GM21515 (cell line): ENCODE data around the gene CDH4.

Experiments used
- ATAC-seq: cut with Tn5 transposase; IDR thresholded peaks from one replicate; pipeline ENCODE4 v1.9.1; 2021; ENCODE audit not compliant: unreplicated experiment

CDH4 gene

DNA sequence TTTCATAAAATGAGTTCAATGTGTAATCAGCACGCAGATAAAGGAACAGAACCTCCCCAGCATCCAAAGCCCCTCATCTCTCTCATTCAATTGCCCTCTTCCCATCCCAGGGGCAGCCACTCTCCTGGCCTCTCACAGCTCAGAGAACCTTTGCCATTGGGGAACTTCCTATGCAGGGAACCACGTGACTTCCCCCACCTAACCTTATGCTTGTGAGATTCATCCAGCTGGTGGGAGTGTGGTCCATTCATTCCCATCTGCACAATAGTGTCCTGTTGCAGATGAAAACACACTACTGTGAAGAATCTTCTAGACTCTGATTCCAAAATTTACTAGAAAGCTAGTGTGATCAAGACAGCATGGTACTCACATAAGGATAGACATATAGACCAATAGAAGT lies 299.3 kb downstream of the CDH4 start:
- ATAC-seq, result no peak

DNA sequence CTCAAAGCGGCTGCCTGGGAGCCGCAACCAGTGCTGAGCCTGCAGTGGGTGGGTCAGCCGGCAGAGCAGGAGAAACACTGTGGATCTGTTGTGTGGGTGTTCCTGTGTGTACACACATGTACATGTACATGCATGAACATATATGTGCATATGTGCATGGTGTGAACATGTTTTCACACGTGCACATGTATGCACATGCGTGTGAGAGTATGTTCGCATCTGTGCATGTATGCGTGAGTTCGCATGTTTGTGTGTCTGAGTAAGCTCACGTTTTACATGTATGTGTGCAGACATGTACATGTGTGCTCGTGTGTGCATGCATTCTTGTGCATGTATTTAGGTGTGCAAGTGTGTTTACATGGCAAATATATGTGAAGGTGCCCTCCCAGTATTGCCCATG lies 302.6 kb downstream of the CDH4 start:
- ATAC-seq, result no peak

DNA sequence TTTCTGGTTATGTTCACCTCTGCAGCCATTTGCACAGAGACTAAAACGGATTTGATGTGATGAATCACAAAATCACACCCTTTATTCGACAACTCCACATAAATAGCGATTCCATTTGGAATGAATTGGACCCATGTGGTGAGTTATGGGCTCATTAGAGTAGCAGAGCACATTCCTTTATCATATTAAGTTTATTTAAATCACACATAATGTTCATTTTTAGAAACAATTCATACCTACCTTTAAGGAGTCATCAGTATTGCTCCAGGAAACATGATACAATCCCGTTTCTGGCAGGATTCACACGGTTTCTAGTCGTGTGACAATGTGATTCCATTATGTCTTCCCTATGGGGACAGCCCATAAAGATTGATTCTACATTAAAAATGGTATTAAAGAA lies 303.5 kb downstream of the CDH4 start:
- ATAC-seq, result no peak

DNA sequence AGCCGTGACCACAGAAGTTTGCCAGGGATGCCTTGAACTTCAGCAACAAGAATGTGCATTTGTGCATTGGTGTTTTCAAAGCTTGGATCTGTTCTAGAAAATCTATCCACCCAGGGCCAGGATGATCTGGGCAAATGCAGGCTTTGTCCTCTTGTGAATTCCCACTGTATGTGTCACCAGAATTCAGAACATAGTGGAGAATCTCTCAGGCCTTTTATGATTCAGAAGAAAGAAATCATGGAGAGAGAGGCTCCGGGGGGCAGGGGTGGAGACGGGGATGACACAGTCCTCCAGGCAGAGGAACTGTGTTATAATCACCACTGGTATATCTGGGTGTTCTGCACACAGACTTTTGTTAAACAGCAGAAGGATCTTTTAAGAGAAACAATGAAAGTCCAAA lies 304.1 kb downstream of the CDH4 start:
- ATAC-seq, result no peak

DNA sequence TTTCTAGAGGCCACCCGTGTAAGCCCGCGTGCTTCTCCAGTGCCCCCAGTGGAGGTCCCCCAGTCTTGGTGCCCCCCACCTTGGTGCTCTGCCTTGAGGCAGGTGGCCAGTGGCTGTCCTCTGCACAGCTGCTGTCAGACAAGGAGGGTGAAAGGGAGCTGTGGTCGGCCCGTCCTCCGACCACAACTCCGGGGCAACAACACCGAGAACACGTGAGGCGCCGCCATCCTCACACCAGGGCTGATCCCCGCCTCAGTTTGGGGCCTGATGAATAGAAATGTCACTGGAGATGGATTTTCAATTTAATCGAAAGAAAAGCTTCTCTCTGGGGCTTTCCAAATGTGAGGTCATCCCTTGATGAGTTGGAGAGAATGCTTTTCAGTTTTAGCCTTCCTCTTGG lies 304.6 kb downstream of the CDH4 start:
- ATAC-seq, result no peak

DNA sequence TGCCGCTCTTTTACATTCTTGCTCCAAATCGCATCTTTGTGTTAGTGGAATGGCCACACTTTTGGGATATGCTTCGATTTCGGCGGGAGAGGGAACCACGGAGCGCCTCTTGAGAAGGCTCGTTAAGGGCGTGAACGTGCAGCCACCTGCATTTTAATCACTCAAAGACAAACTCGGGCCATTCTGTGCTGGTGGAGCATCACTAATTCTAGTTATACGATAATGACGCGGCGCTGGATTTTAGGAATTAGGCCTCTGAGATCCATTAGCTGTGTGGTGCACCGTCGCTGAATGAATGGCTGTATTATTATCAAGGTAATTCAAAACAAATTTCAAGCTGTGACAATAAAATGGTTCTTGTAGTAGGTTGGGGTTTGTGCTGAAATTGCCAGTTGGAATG lies 305.6 kb downstream of the CDH4 start:
- ATAC-seq, result no peak

DNA sequence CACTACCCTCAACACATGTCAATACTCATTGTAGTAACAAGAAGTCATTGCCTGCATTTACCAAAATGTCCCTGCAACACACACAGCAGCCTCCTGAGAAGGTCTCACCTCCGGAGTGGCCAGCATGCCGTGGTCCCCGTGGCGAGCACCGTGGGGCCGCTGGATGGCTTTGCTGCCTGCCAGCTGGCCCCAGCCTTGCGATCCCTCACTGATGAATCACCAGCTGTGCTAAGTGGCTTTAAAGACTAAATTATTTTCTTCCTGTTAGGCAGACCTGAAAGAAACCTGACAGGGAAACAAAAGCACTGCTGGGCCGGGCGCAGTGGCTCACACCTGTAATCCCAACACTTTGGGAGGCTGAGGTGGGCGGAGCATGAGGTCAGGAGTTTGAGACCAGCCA lies 306.7 kb downstream of the CDH4 start:
- ATAC-seq, result no peak

DNA sequence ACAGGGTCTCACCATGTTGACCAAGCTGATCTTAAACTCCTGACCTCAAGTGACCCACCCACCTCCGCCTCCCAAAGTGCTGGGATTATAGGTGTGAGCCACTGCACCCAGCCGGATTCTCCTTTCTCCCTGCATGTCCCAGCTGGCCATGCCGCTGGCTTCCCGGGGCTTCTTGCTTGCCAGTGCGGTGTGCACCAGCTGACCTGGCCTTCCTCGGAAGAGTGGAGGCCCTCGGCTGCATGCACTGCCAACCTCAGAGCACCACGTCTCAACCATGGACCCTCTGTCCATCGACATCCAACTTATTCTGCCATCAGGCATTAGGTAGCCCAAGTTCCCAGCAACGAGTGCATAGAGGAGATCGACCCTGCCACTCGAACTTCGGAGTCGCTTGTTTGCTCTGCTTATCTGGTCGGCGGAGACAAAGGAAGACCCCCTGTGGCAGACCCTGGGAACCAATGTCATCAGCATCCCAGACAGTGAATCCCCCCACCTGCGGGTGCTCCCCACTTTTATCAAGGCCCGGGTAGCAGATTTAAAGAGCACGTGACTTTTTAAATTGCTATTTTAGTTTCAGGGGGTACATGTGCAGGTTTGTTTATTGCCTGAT lies 307.8 kb downstream of the CDH4 start:
- no peak for ATAC-seq

DNA sequence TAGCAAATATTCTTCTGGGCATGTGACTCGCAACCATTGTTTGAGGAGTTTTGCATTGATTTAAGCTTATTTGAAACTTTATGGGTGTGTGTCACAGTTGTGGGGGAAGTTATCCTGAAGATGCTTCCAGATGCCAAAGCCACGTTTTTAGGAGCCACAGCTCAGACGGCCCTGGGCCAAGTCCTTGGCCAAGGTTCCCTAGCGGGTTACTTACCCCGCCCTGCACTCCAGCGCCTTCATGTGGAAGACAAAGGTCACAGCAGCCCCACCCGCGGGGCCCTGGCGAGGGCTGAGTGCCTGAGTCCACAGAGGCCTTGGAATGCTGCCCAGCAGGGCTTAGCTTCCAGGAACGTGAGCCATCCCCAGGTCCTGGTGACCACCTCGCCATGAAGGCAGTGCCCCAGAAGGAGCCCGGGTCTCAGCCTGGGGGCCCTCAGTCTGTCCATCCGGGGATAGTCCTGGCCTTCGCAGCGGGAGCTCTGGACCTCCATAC lies 308.3 kb downstream of the CDH4 start:
- ATAC-seq, result no peak

DNA sequence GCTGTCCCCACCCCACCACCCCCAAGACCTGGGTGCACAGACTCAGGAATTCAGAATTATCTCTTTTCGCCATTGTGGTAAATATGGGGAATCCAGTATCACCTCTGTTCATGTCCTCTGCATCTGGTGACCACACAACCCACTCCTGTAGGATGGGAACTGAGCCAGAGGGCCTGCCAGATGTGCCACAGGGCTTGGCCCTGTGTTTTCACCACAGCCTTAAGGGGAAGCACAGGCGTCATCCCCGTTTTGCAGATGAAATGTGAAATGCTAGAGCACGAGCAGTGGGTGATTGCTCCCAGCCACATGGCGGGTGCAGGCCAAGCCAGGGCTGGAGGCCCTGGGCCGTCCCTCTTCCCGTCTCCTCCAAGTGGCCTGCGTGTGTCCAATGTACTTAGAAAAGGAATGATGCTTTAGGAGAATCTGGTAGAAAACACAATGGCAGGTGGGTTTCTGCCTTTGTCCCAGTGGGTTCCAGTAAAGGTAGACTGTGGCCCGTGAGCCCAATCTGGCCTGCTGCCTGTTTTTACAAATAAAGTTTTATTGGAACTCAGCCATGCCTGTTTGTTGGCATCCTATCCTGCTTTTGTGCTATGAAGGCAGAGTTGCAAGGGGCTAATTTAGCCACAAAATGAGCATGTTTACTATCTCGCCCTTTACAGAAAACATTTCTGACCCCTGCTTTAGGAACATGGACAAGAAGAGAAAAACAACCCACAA lies 309.2 kb downstream of the CDH4 start:
- ATAC-seq, result no peak

DNA sequence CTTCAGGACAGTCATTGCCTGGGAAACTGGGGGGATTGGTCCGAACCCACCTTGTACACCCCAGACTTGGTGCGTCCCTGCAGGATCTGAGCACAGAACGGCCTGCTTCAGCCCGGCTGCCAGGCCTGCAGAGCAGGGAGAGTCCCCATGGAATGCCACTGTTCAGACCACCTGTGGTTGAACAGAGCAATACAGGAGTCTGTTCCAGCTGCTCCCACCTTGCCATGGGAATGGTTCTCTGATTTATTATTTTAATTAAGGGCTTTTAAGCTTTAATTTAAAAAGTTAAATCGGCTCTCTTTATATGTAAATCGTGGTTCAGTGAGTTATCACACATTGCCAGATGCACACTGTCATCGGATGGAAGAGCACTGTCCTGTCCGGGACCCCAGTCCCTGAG lies 310.4 kb downstream of the CDH4 start:
- ATAC-seq, result no peak

DNA sequence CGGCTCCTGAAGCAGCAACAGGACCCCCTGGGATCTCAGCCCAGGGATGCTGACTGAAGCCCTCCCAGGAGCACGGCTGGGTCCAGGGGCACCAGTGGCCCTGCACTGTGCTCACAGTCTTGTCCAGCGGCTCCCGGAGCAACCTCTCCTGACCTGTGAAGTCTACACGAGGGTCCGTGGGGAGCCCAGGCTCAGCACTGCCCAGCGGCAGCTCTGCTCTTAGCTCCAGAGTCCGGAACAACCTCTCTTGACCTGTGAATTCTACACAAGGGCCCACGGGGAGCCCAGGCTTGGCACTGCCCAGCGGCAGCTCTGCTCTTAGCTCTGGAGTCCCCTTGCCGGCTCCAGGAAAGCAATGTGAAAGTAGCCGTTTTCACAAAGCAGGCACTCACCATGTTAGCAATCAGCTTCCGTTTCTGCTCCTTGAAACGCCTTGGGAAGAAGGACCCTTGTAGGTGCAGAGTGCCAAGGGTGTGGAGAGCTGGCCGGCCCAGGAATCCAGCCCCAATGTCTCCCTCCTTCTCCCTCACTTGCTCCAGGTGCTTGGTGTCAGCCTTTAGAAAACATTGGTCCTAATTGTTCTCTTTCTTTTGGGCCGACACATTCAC lies 310.9 kb downstream of the CDH4 start:
- no peak for ATAC-seq

DNA sequence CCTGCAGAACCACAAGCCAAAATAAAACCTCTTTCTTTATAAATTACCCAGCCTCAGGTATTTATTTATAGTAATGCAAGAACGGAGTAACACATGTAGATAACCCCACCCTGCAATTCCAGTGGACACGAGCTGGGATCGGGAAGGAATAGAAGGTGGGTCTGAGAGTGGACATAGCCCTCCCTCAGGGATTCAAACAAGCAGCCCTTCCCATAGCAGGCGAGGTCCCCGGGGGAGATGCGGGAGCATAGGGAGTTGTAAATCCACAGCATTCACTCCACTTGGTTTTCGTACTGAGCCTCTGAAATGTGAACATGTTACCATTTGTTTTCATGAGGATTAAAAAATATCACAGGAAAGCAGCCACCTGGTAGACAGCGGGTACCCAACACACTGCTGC lies 312.6 kb downstream of the CDH4 start:
- no peak for ATAC-seq

DNA sequence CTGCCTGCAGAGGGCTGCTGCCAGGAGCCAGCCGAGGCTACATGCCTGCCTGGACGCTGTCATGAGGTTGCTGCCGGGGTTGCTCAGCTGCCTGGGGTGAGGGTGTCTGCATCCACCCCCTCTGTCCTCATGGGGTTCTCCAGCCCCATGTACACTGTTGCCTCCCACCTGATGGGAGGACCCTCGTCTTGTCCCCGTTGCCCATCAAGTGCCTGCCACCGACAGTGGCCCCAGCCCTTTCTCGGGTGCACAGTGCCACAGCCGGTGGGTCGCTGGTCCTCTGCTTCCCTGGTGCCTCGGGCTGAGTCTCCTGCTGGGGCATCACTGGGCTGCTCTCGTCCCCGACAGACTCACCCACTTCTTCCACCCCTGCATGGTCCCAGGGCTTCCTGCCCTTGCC lies 313.7 kb downstream of the CDH4 start:
- ATAC-seq, result no peak

DNA sequence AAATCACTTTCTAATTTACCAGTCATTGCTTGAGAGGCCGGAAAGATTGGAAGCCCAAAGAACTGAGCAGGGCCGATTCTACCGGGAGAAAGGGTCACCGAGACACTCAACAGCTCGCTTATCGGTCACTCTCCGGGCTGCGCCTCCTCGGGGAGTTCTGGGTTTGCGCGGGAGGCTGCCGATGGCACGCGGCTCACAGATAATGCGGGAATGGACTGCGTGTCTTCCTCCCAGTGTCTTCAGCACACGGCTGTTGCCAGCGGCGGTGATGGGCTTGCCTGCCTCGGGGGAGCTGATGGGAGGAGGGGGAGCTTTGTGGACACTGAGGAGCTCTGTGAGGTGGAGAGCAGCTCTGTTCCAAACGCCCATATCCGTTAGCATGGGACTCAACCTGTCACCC lies 314.6 kb downstream of the CDH4 start:
- ATAC-seq, result no peak

DNA sequence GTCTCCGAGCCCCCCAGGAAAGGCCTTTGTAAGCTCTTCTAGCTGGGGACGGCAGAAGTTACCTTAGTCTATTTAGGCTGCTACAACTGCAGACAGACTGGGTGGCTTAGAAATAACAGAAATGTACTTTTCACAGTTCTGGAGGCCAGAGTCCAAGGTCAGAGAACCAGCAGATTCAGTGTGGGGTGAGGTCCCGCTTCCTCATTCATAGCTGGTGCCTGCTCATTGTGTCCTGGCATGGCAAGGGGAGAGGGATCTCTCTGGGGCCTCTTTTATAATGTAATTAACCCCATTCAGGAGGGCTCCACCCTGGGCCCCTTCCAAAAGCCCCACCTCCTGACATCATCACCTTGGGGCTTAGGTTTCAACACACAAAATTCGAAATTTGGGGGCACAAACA lies 315.1 kb downstream of the CDH4 start:
- no peak for ATAC-seq

DNA sequence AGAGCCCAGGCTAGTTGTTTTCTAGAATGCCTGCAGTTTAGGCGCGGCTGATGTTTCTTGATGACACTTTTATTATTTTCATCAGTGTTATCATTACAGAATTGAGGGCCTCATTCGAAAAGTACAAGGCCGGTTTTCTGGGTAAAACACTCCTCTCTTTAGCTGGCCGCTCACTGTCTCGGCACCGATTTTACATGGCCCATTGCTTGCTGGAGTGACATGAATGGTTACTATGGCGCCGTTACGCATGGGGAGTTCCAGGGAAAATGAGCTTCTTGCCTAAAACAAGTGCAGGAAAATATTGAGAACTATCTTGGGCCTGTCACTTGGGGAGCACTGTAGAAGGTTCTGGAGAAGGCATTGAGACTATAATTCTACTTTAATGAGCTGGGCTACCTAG lies 317.8 kb downstream of the CDH4 start:
- ATAC-seq, result no peak

DNA sequence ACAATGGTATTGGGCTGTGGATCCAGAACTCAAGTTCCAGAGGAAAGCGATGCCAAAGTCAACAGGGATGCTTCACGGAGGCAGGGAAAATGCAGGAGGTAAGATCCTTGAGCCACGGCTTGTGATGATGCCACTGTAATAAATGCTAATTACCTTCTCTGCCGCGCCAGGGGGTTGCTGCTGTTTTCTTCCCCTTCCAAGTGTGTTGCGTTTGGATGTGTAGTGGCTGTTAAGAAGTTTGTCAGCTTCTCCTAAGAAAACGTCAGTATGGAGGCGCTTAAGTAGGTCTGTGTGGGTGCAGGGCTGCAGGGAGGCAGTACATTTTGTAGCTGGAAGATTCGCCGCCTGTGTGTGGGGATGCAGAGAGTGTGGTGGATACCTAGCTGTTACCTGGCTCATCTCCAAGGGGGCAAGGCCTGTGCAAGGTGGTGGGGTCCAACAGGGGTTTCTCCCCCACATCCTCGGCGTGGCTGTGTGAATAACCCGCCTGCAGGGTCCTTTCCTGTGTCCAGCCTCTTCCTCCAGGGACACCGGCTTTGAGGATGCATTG lies 318.7 kb downstream of the CDH4 start:
- ATAC-seq, result no peak

DNA sequence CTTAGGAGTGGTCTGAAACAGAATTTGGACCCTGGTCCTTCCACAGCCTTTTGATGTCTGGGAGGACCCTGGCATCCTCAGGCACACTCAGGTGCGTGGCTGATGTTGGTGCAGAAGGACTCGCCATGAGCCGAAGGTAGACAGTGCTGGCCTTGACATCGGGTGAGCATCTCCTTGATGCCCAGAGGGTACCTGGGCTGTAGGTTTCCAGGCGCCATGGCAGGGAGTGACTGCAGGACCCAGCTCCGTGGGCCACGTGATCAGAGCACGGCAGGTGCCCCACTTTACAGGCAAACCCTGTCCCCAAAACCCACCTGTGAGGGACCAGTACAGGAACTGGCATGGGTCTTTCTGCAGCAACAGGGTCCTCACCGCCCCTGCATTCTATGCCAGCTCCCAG lies 319.2 kb downstream of the CDH4 start:
- ATAC-seq, result no peak

DNA sequence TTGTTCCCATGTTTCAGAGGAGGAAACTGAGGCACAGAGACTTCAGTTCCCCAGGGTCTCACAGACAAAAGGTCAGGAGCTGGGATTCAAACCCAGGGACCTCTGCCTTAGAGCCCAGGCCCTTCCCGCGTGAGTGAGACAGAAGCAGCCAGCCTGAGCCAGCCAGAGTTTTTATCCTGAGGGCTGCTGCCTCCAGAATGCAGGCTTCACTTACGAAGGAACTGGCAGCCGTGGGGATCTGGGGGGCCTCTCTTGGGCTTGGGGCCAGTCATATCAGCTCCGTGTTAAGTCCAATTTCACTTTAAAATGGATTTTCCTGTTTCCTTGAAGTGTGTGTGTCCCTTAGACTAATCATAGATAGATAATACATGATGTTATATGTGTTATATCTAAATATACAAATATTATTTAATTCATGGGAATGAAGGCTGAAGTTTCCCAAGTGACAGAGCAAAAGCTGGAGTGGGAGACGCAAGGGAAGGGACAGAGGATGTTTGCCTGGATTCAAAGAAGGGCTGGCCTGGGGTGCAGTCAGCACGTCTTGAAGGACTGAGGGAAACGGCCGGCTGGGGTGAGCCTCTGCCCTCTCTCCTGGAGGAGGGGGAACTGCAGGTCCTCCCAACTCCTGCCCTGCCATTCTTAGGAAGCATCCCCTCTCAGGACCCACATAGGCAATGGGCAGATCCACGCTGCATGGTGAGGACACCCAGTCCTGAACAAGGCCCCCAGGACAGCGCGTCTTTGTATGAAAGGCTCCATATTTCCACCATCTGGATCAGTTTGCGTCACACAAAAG lies 320.1 kb downstream of the CDH4 start:
- no peak for ATAC-seq

DNA sequence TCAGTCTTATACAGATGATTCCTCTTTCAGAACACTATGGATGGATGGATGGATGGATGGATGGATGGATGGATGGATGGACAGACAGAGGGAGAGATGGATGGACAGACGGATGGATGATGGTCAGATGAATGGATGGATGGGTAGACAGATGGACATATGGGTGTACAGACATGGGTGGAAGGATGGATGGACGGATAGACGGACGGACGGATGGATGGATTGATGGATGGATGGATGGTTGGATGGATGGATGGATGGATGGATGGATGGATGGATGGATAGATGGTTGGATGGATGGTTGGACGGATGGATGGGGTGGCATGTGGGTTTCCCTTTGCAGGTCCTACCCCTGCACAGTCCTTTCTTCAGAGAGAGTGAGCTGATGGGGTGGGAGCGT lies 320.7 kb downstream of the CDH4 start:
- no peak for ATAC-seq
